ENCODE data around the gene SORT1.
"Not testable (repeated sequence)": the region's sequence is repeated elsewhere in the genome, so short reads cannot be mapped to it uniquely, and the experiment has no call there.

SORT1 gene

DNA sequence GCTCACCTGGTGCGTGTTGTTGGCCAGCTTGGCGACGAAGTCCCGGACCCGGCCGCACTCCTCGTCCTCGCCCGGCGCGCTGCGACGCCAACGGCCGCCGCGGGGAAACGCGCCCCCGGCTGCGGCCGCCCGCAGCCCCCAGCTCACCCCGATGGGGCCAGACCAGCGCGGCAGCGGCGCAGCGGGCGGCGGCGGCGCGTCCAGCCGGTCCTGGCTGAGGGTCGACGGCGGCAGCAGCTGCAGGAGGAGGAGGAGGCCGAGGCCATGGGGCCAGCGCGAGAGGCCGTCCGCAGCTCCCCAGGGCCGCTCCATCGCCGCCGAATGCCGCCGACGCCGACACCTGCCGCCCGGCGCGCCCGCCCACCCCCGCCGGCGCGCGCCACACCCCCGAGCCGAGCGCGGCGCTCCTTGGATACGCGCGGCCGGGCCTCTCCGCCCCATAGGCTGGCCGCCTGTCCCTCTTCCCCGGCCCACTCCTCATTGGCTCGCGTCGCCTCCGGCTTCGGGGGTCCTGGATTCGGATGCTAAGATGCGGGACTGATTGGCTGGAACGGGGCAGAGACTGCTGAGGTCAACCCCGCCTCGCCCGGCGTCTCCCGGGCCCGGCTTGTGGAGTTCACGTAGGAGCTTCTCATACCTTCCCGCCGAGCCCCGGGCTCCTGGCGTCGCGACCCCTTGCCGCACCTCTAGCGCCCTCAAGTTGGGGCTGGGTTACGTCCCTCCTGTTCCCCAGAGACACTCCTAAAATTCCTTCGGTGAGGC lies at the start of gene SORT1:
Gene SORT1 (minus strand): TSS at position 338 of the 762 bp plus-strand sequence. CDS start 26 bp downstream, at position 312.
- no peak for DNase-seq

DNA sequence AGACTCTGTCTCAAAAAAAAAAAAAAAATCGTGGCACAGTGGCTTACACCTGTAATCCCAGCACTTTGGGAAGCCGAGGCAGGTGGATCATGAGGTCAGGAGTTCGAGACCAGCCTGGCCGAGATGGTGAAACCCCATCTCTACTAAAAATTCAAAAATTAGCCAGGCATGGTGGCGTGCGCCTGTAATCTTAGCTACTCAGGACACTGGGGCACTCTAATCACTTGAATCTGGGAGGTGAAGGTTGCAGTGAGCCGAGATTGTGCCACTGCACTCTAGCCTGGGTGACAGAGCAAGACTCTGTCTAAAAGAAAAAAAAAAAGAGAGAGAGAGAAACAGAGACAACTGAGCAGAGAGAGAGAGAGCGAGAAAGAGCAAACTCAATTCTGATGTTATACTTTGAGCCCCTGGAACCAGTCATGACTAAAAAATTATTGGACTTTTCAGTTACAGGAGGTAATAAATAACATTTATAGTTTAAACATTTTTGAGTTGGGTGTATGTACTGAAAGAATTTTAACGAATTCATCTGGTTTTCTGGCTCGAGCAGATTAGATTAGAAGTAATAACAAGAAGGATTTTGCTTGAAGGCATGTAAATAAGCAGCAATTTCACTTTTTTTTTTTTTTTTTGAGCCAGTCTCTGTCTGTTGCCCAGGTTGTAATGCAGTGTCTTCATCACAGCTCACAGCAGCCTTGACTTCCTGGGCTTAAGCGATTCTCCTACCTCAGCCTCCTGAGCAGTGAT lies 48.4 kb upstream of the SORT1 start:
- not testable (repeated sequence) for DNase-seq

DNA sequence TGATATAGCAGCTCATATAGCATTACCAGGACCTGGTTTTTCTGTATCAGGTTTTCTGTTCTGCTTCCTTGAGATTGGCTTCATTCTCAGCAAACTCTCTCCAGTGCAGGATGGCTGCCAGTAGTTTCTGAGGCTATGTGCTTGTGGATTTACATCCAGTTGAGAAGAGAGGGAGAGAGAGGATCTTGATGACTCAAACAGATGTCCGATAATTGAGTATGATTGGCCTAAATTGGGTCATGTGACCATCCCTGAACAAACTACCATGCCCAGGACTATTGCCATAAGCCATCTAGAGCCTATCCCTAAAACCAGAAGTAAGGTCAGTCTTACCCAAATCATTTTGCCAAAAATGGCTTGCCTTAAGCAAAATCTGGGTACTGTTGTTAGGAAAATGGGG lies 46.6 kb upstream of the SORT1 start:
- no peak for DNase-seq

DNA sequence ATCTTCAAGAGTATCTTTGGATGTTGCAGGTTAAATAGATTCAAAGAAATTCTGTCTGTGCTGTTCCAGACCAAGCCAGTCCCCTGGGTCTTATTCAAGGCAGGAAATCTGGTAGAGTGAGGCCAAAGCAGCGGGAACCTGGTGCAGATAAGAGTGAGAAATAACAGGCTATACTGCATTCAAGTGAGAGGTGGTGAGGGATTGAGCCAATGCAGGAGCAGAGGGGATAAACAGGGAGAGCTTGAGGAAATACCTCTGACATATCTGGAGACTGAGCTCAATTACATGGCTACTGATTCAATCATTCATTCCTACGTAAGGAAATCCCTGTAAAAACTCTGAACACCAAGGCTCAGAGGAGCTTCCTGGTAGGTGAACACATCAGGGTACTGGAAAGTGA lies 45.8 kb upstream of the SORT1 start:
- no peak for DNase-seq

GRCh38 chr1:109441069-109441468 lies 43.4 kb upstream of the SORT1 start:
- no peak for DNase-seq

GRCh38 chr1:109438798-109439297 lies 41.1 kb upstream of the SORT1 start:
- no peak for DNase-seq

DNA sequence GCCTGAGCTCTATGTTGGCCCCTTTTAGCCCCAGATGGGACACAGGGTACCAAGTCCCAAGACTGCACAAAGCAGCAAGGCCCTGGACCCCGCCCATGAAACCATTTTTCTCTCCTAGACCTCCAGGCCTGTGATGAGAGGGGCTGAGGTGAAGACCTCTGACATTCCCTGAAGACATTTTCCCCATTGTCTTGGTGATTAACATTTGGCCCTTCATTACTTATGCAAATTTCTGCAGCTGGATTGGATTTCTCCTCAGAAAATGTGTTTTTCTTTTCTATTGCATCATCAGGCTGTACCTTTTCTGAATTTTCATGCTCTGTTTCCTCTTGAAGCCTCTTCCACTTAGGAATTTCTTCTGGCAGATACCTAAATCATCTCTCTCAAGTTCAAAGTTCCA lies 36.8 kb upstream of the SORT1 start:
- no peak for DNase-seq

DNA sequence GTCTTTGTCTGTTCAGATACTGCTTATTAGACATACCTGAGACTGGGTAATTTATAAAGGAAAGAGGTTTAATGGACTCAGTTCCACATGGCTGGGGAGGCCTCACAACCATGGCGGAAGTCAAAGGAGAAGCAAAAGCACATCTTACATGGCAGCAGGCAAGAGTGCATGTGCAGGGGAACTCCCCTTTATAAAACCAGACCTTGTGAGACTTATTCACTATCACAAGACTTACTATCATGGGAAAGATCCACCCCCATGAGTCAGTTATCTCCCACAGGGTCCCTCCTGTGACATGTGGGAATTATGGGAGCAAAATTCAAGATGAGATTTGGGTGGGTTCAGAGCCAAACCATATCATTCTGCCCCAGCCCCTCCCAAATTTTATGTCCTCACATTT lies 35.6 kb upstream of the SORT1 start:
- DNase-seq, result no peak

DNA sequence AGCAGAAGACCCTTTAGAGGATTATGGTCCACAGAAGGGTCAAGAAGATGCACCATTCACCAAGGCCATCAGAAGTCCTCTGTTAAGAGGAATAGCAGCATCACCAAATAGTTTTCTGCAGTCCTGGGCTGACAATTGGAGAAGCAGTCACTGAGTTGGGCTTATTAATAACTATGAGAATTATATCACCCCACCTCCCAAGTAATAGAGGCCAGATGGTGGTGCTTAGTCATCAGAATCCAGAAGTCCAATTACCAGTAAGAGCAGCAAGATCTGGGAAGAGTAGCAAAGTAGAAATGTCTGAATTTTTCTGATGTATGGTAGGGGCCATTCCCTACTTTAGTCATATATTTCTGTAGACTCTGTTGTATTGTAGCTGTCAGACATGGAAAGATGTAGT lies 34.6 kb upstream of the SORT1 start:
- DNase-seq, result no peak

DNA sequence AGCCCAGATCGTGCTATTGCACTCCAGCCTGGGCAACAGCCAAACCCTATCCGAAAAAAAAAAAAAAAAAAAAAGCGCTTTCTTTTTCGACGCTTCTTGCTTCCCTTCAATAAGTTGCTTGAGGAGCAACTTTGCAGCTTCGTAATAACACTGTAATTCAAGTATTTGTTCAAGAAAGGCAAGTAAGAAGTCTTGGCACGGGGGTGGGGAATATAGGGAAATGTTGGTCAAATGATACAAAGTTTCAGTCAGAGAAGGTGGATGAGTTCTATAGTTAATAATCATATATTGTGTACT lies 29.4 kb upstream of the SORT1 start:
- DNase-seq, result no peak

- DNase-seq, result peak; percentile 98 to 99
Measured at GRCh38 chr1:109426281-109427170, 28.8 kb upstream of the SORT1 start, which contains the start of gene PSMA5. PSMA5 (minus strand) TSS chr1:109426448; CDS start chr1:109426330, 118 bp downstream.

DNA sequence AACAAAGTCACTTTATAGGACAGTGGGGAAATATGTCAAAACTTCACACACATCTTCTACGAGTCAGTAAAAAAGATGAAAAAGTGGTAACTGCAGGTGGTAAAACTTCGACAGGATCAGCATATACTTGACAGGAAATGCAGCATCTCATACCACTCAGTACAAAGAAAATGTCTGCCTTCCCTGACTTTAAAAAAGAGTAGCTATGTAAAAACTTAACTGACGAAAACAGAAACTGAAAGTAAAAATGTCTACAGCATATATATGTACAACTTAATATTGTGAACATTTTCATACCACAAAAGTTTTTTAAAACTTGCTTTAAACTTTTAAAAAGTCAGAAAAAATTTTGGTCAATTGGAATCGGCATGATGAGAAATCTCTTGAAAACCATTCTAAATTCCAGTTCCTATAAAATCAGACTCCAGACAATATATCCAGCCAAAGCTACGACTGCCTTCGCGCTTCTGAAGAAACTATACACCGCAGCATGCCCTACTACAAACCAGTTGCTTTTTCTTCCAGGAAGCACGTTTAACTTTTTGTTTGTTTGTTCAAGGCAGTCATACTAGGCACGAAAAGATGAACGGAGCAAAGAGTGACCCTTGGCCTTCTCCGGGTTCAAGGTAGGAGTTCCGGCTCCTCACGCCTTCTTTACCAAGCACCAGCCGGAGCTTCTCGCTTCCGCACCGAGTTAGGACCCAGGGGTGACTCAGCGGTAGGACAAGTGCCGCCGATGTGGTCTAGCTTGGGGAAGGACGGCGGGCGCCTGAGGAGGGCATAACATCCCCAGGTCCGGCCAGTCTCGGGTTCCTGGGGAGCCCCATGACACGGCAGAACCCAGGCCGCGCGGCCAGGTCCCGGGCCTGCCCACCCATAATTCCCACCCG lies 27.9 kb upstream of the SORT1 start:
- DNase-seq, result peak; percentile 29 to 53

GRCh38 chr1:109423498-109423897 lies 25.8 kb upstream of the SORT1 start:
- no peak for DNase-seq

- no peak for DNase-seq
Measured at GRCh38 chr1:109412551-109412950, 14.8 kb upstream of the SORT1 start.

GRCh38 chr1:109404838-109405237 lies 7.1 kb upstream of the SORT1 start:
- DNase-seq, result no peak

DNA sequence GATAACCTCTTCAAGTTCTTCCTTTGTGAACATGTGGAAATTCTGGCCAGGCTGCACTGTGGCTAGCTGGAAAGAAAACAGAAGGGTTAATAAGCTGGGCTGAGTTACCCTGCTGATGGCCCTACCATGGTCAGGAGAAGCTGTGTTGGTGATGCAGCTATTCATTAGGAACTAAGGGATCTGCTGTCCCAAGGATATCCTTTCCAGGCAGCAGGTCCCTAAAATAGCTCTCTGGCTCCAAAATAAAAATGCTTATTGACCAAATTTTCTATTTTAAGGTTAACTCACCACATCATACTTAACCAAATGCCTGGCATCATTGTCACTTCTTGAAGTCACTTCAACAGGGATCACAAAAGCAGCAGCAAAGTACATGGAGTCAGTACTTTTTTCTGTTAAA lies 4.3 kb upstream of the SORT1 start:
- no peak for DNase-seq

DNA sequence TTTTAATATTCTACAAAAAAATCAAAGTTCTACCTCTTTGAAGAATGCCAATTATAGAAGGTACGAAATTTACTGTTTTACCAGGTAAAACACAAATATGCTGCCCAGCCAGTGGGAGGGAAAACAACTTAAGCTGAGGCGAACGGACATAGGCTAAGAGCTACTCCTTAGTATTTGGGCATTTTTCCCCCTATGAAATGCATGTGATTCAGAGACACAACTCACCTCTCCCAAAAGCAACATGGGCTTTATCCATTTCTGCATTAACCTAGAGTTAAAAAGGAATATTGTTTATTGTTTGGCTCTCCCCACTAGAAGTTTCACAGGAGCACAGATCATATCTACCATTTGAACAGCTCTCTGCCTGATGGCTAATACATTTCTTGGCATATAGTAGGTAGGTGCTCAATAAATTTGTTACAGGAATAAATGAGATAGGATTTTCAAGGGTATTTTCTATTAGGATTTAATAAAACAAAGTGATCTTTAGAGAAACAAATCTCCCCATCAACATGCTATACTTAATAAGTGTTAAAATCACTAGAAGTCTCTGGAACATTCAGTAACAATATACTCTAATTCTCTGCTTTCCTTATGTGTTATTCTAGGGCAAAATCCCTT lies 2.4 kb upstream of the SORT1 start:
- DNase-seq, result no peak

- DNase-seq, result peak; percentile 50 to 61
Measured at GRCh38 chr1:109399326-109399957, 1.7 kb upstream of the SORT1 start.

GRCh38 chr1:109398343-109399225 lies 866 bp upstream of the SORT1 start:
- DNase-seq, result no peak

All from AML-193 (cell line).